HepG2 (cell line): Measurements from ENCODE around the gene TP53I3. TPM values are rescaled to one million over a fixed set of nuclear protein-coding genes. Genes with fewer than 3 reads are reported as not detected.

ENCODE experiments used
- ATRX ChIP-seq: sonication (generic); formaldehyde crosslinking; IDR thresholded peaks from 2 replicates; pipeline ENCODE4 v1.4.0; 2020; ENCODE audit warnings: missing genetic modification reagents, borderline replicate concordance
- BRD4 ChIP-seq: sonication (generic); formaldehyde crosslinking; IDR thresholded peaks from 2 replicates; pipeline ENCODE4 v1.4.0; 2020; ENCODE audit warnings: missing genetic modification reagents
- CEBPB ChIP-seq: IDR thresholded peaks from 2 replicates; pipeline ENCODE4 v1.6.1; 2011; ENCODE audit warnings: low read depth, low read length, improper control_type of control experiment, borderline replicate concordance
- CHCHD3 ChIP-seq: sonication (generic); formaldehyde crosslinking; IDR thresholded peaks from 2 replicates; pipeline ENCODE4 v1.8.0; 2022; ENCODE audit warnings: mild to moderate bottlenecking, missing genetic modification reagents, moderate library complexity
- HMGXB4 ChIP-seq, 2 experiments: sonication (generic) in 1 of 2; formaldehyde crosslinking in 1 of 2; IDR thresholded peaks; 2 replicates each; pipeline versions ENCODE4 v1.4.0 to v1.6.1; 2018 to 2020; ENCODE audit warnings: missing genetic modification reagents in 2 of 2, borderline replicate concordance in 1 of 2, low read depth in 1 of 2, mild to moderate bottlenecking in 1 of 2, missing biosample characterization in 1 of 2
- HOXA5 ChIP-seq: sonication (generic); formaldehyde crosslinking; IDR thresholded peaks from 2 replicates; pipeline ENCODE4 v1.4.0; 2020; ENCODE audit warnings: missing genetic modification reagents
- ISL2 ChIP-seq: sonication (generic); formaldehyde crosslinking; IDR thresholded peaks from 2 replicates; pipeline ENCODE4 v1.5.0; 2020; ENCODE audit warnings: missing genetic modification reagents
- KDM1A ChIP-seq: IDR thresholded peaks from 2 replicates; pipeline ENCODE4 v1.6.1; 2016; ENCODE audit warnings: missing compliant biosample characterization
- KDM2A ChIP-seq: sonication (generic); formaldehyde crosslinking; IDR thresholded peaks from 2 replicates; pipeline ENCODE4 v1.4.0; 2020; ENCODE audit warnings: low read depth, missing genetic modification reagents, borderline replicate concordance
- MAFG ChIP-seq: sonication (generic); formaldehyde crosslinking; IDR thresholded peaks from 2 replicates; pipeline ENCODE4 v1.5.1; 2020; ENCODE audit warnings: mild to moderate bottlenecking, missing genetic modification reagents
- MTA3 ChIP-seq: sonication (generic); formaldehyde crosslinking; IDR thresholded peaks from 2 replicates; pipeline ENCODE4 v1.4.0; 2020; ENCODE audit warnings: missing genetic modification reagents
- PAF1 ChIP-seq: IDR thresholded peaks from 2 replicates; pipeline ENCODE4 v1.6.1; 2016; ENCODE audit warnings: missing genetic modification reagents, missing compliant biosample characterization
- PRDM4 ChIP-seq: sonication (generic); formaldehyde crosslinking; IDR thresholded peaks from 2 replicates; pipeline ENCODE4 v1.9.0; 2021; ENCODE audit warnings: missing genetic modification reagents, borderline replicate concordance
- TARDBP ChIP-seq: sonication (generic); formaldehyde crosslinking; IDR thresholded peaks from 2 replicates; pipeline ENCODE4 v1.8.0; 2022; ENCODE audit warnings: mild to moderate bottlenecking, missing genetic modification reagents
- ZFYVE20 ChIP-seq: sonication (generic); formaldehyde crosslinking; IDR thresholded peaks from 2 replicates; pipeline ENCODE4 v1.8.0; 2023; ENCODE audit warnings: low read depth, mild to moderate bottlenecking, moderate library complexity, missing genetic modification reagents, borderline replicate concordance
- ZNF136 ChIP-seq: sonication (generic); formaldehyde crosslinking; IDR thresholded peaks from 2 replicates; pipeline ENCODE4 v1.8.1; 2022; ENCODE audit warnings: low read depth, mild to moderate bottlenecking, moderate library complexity, missing genetic modification reagents
- ZNF263 ChIP-seq: sonication (generic); formaldehyde crosslinking; IDR thresholded peaks from 2 replicates; pipeline ENCODE4 v1.4.0; 2020; ENCODE audit warnings: missing genetic modification reagents
- ZNF598 ChIP-seq: sonication (generic); formaldehyde crosslinking; IDR thresholded peaks from 2 replicates; pipeline ENCODE4 v1.5.1; 2020; ENCODE audit warnings: mild to moderate bottlenecking, missing genetic modification reagents, borderline replicate concordance
- ZNF687 ChIP-seq: sonication (generic); formaldehyde crosslinking; IDR thresholded peaks from 2 replicates; pipeline ENCODE4 v1.5.1; 2020; ENCODE audit warnings: mild to moderate bottlenecking, missing genetic modification reagents, moderate library complexity
- ZNF720 ChIP-seq: sonication (generic); formaldehyde crosslinking; IDR thresholded peaks from 2 replicates; pipeline ENCODE4 v1.4.0; 2020; ENCODE audit warnings: missing genetic modification reagents
- ZNF773 ChIP-seq: sonication (generic); formaldehyde crosslinking; IDR thresholded peaks from 2 replicates; pipeline ENCODE4 v1.4.0; 2020; ENCODE audit warnings: missing genetic modification reagents, borderline replicate concordance
- ZNF816 ChIP-seq: sonication (generic); formaldehyde crosslinking; IDR thresholded peaks from 2 replicates; pipeline ENCODE4 v1.8.0; 2022; ENCODE audit warnings: missing genetic modification reagents, mild to moderate bottlenecking, borderline replicate concordance
- ZZZ3 ChIP-seq: sonication (generic); formaldehyde crosslinking; IDR thresholded peaks from 2 replicates; pipeline ENCODE4 v1.4.0; 2020; ENCODE audit warnings: missing genetic modification reagents, mild to moderate bottlenecking, borderline replicate concordance
- polyA plus RNA-seq, 8 experiments: library from polyadenylated mRNA; depleted of rRNA in 3 of 8; stranded (reverse) in 7 of 8; unstranded in 1 of 8; fragments of >200 nt; fragmentation: Illumina TruSeq in 4 of 8; extraction: Trizol in 4 of 8; gene quantifications; 2 replicates each; pipeline versions ENCODE4 v1.2.1 to v1.2.3, GENCODE V29; 2011 to 2016; ENCODE audit warnings: low read depth in 4 of 8, missing spikeins in 1 of 8, mixed read lengths in 1 of 8; ENCODE audit not compliant: insufficient read depth in 1 of 8
- total RNA-seq, 5 experiments: library from RNA; depleted of rRNA; stranded (reverse); fragments of >200 nt; fragmentation: Illumina TruSeq; extraction: Trizol; gene quantifications; 2 replicates each; pipeline ENCODE4 v1.2.3, GENCODE V29; 2016; ENCODE audit warnings: low read depth in 1 of 5

Gene TP53I3
- total and polyA plus RNA-seq, 2 of the 13 experiments (the other 11 are each of a cell fraction or from before 2014, with no cell fraction given), result 25.0 to 44.1 TPM

GRCh38 chr2:24049485-24050021 lies 35.1 kb downstream of the TP53I3 start, which contains the start of gene FKBP1B (continued):
- no peak for TF ChIP-seq CHCHD3 (CRISPR knock-in tag)
- no peak for TF ChIP-seq PAF1
- TF ChIP-seq ZNF773 (CRISPR knock-in tag), result no peak
- TF ChIP-seq CEBPB, result no peak
- TF ChIP-seq MTA3 (CRISPR knock-in tag), result no peak
- peak; percentile 55 for TF ChIP-seq ZNF687 (CRISPR knock-in tag)
- peak in 1 of 2 experiments; percentile 45; a peak in 2 of 4 replicates for TF ChIP-seq HMGXB4 (CRISPR knock-in tag; IDR thresholded peaks at IDR 0.05; ENCODE audit: borderline replicate concordance in 1 of 2, low read depth in 1 of 2)
- no peak for TF ChIP-seq BRD4 (CRISPR knock-in tag)
- no peak; the same call in 1 of the 2 replicates for TF ChIP-seq KDM2A (CRISPR knock-in tag)
- no peak for TF ChIP-seq ISL2 (CRISPR knock-in tag)
- no peak for TF ChIP-seq ZNF136 (CRISPR knock-in tag)
- TF ChIP-seq ZFYVE20, result no peak
- no peak for TF ChIP-seq PRDM4 (CRISPR knock-in tag)
- no peak for TF ChIP-seq HOXA5
- TF ChIP-seq ZNF598 (CRISPR knock-in tag), result no peak
- no peak for TF ChIP-seq ZNF263
- no peak for TF ChIP-seq MAFG (CRISPR knock-in tag)
- no peak for TF ChIP-seq KDM1A
- TF ChIP-seq ZNF816, result peak; percentile 31; the same call in 1 of the 2 replicates
- 0 out of 2 replicates have a peak, but pooled peaks have one; percentile 40 for TF ChIP-seq ZZZ3 (CRISPR knock-in tag)
- peak; percentile 45; the same call in 1 of the 2 replicates for TF ChIP-seq TARDBP (CRISPR knock-in tag)
- no peak for TF ChIP-seq ZNF720
- TF ChIP-seq ATRX, result no peak
